Measurements from ENCODE around the gene KARS1. TPM values are rescaled to one million over a fixed set of nuclear protein-coding genes. Genes with fewer than 3 reads are reported as not detected.

Gene KARS1
- total RNA-seq, 4 donors from 2014 or later, result 82.9 to 105 (median 95.4) TPM

- no peak for DNase-seq
- Histone ChIP-seq H3K36me3 (peaks cover 10 to 40% of the 10 kb centered on the region in 2 donors), H3K9me3 (no peaks in the 10 kb centered on the region), H3K27me3 (no peaks in the 10 kb centered on the region), H3K27ac (no peak overlapping the region), H3K4me3 (replicated peaks in 1 of 3) (no peak overlapping the region), H3K4me1 (peaks cover under 1 to 1% of the 10 kb centered on the region in 2 donors)
- TF ChIP-seq, protein P1, sequence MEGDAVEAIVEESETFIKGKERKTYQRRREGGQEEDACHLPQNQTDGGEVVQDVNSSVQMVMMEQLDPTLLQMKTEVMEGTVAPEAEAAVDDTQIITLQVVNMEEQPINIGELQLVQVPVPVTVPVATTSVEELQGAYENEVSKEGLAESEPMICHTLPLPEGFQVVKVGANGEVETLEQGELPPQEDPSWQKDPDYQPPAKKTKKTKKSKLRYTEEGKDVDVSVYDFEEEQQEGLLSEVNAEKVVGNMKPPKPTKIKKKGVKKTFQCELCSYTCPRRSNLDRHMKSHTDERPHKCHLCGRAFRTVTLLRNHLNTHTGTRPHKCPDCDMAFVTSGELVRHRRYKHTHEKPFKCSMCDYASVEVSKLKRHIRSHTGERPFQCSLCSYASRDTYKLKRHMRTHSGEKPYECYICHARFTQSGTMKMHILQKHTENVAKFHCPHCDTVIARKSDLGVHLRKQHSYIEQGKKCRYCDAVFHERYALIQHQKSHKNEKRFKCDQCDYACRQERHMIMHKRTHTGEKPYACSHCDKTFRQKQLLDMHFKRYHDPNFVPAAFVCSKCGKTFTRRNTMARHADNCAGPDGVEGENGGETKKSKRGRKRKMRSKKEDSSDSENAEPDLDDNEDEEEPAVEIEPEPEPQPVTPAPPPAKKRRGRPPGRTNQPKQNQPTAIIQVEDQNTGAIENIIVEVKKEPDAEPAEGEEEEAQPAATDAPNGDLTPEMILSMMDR (IDR thresholded peaks at IDR 0.05), result no peak
- no peak for TF ChIP-seq POLR2A (IDR thresholded peaks at IDR 0.05)
- 88 to 95% methylated on average over 4 of the region's 4 CpGs for WGBS, 2 donors
- intact Hi-C loops (cut with DNase I), result no loop called here
These were observed 30.9 kb downstream of the KARS1 start for GRCh38 chr16:75616521-75617010.

GRCh38 chr16:75615619-75616018 lies 31.8 kb downstream of the KARS1 start:
- WGBS, 2 donors, result 98% methylated on average over 2 of the region's 2 CpGs

DNA sequence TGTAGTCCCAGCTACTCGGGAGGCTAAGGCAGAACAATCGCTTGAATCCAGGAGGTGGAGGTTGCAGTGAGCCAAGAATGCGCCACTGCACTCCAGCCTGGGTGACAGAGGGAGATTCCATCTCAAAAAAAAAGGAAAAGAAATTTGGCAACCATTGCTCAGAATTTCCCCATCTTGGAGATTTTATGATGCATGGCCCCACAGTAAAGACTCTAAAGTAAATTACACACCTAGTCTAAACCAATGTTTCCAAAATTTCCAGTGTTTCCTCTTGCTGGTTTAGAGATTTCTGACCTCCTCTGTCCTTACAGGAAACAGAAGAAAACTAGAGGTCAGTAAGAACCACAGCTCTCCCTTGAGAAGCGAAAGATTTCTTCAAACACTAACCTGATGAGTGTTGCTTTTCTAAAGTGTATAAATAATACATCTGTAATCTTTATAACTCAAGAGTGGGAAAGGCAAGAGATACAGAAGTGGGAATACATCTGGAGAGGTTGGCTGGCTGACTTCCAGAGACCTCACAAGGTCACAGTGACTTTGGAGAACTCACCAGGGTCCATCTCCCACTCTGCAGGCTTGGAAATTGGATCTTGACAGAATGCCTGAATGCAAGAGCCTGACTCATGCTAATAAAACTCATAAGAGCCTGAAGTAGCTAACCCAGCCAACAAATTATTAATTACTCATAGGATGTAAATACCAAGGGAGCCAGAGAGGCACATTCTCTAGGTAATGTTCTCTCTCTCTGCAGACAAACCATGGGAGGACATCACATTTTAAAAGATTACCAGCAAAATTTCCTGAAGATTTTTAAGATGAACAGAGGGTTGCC lies 33.2 kb downstream of the KARS1 start:
- intact Hi-C loops (cut with DNase I), result no loop called here
- no peak overlapping the region for H3K4me3 ChIP-seq (replicated peaks in 1 of 3)
- H3K9me3 ChIP-seq, result no peaks in the 10 kb centered on the region
- H3K27me3 ChIP-seq, result no peaks in the 10 kb centered on the region
- TF ChIP-seq, protein P1 (IDR thresholded peaks at IDR 0.05), result no peak
- TF ChIP-seq POLR2A (IDR thresholded peaks at IDR 0.05), result no peak
- no peaks in the 10 kb centered on the region for H3K4me1 ChIP-seq
- peaks cover 10 to 43% of the 10 kb centered on the region in 2 donors for H3K36me3 ChIP-seq
- no peak overlapping the region for H3K27ac ChIP-seq
- no peak for DNase-seq
- WGBS, 2 donors, result 92 to 98% methylated on average over 4 of the region's 4 CpGs

More at GRCh38 chr16:75615619-75616018, 31.8 kb downstream of the KARS1 start:
- Histone ChIP-seq H3K36me3 (peaks cover 10 to 43% of the 10 kb centered on the region in 2 donors), H3K9me3 (no peaks in the 10 kb centered on the region), H3K27me3 (no peaks in the 10 kb centered on the region), H3K27ac (no peak overlapping the region), H3K4me3 (replicated peaks in 1 of 3) (no peak overlapping the region), H3K4me1 (no peaks in the 10 kb centered on the region)
- intact Hi-C loops (cut with DNase I), result no loop called here
- TF ChIP-seq POLR2A (IDR thresholded peaks at IDR 0.05), result no peak
- no peak for DNase-seq

DNA sequence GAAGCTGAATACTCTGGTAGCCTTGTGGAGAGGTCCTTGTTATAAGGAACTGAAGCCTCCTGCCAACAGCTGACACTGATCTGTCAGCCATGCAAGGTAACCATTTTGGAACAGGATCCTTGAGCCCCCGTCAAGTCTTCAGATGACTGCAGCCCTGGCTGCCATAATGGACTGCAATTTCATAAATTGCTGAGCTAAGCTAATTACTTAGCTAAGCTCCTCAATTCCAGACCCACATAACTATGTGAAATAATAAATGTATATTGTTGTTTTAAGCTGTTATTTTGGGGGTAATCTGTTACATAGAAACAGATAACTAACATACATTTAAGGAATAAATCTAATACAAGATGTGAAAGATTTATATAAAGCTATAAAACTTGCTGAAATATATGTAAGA lies 41.0 kb downstream of the KARS1 start:
- TF ChIP-seq POLR2A (IDR thresholded peaks at IDR 0.05), result no peak
- TF ChIP-seq, protein P1 (IDR thresholded peaks at IDR 0.05), result no peak
- WGBS, 2 donors, result 89 to 100% methylated on average over 1 of the region's 1 CpG
- Histone ChIP-seq H3K27ac (no peak overlapping the region), H3K4me3 (replicated peaks in 1 of 3) (no peak overlapping the region), H3K4me1 (no peaks in the 10 kb centered on the region), H3K36me3 (peaks cover 30 to 36% of the 10 kb centered on the region in 2 donors), H3K9me3 (no peaks in the 10 kb centered on the region), H3K27me3 (no peaks in the 10 kb centered on the region)
- intact Hi-C loops (cut with DNase I), result no loop called here
- DNase-seq, result no peak

- WGBS, 2 donors, result 92% methylated on average over 4 of the region's 4 CpGs
- H3K4me1 ChIP-seq, result no peaks in the 10 kb centered on the region
- no peak overlapping the region for H3K4me3 ChIP-seq (replicated peaks in 1 of 3)
- intact Hi-C loops (cut with DNase I), result no loop called here
- H3K36me3 ChIP-seq, result peaks cover 35 to 43% of the 10 kb centered on the region in 2 donors
- no peaks in the 10 kb centered on the region for H3K9me3 ChIP-seq
- TF ChIP-seq, protein P1 (IDR thresholded peaks at IDR 0.05), result no peak
- TF ChIP-seq POLR2A (IDR thresholded peaks at IDR 0.05), result no peak
- no peak overlapping the region for H3K27ac ChIP-seq
- H3K27me3 ChIP-seq, result no peaks in the 10 kb centered on the region
- DNase-seq, result no peak
These were observed 44.2 kb downstream of the KARS1 start for GRCh38 chr16:75603241-75603640.
